ENCODE data around the gene MFAP4. TPM values are rescaled to one million over a fixed set of nuclear protein-coding genes. Genes with fewer than 3 reads are reported as not detected.

MFAP4 gene
- total and polyA plus RNA-seq, 2 donors (not counting 1 experiment from before 2014, with no cell fraction given): not detected

DNA sequence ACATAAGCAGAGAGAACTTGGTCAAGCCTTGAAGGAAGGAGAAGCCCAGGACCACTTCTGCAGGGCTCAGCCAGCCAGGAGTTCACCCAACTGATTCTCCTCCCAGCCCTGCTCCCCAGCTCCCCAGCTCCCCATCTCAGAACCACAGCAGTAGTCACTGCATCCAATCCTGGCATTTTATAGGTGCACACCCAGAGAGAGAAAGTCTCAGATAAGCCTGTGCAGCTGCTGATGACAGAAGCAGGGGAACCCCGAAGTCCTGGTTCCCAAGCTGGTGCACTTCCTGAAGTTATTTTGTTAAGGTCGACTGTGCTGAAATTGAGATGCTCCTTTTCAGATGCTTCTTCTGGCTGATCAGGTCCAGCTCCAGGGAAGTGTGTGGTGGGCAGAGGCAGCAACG, 30.6 kb upstream of the MFAP4 start:
- Mint-ChIP-seq H3K4me3 (no peak overlapping the region), H3K27me3 (peaks cover 18% of the 10 kb centered on the region), H3K27ac (no peak overlapping the region), H3K9me3 (ENCODE audit: insufficient read depth) (no peaks in the 10 kb centered on the region), H3K4me1 (peaks cover 5% of the 10 kb centered on the region)
- no peak for ATAC-seq (ENCODE audit: low read depth)
- H4K20me1 ChIP-seq (ENCODE audit: control insufficient read depth, insufficient read depth, low read length, poor library complexity, severe bottlenecking): no peaks in the 10 kb centered on the region
- no peak overlapping the region for H3K4me2 ChIP-seq (replicated peaks; ENCODE audit: low read depth, low read length, poor library complexity, severe bottlenecking)
- no peaks in the 10 kb centered on the region for H3K79me2 ChIP-seq (ENCODE audit: control insufficient read depth, insufficient read depth, low read length)
- no peaks in the 10 kb centered on the region for H3K9me3 ChIP-seq (ENCODE audit: control extremely low read depth in 1 of 3, control insufficient read depth in 2 of 3, insufficient read depth in 1 of 3, low read length in 2 of 3)
- no peak overlapping the region for H3K4me3 ChIP-seq (ENCODE audit: control extremely low read depth in 1 of 5, extremely low read depth in 1 of 5, insufficient read depth in 1 of 5, low read depth in 2 of 5, low read length in 4 of 5)
- WGBS (ENCODE audit: insufficient coverage): 63% methylated on average over 3 of the region's 3 CpGs
- H3K36me3 ChIP-seq (replicated peaks in 1 of 2; ENCODE audit: control extremely low read depth in 1 of 2, control insufficient read depth in 1 of 2, extremely low read depth in 1 of 2, insufficient read depth in 2 of 2, low read length in 1 of 2): no peaks in the 10 kb centered on the region
- H3K27me3 ChIP-seq (replicated peaks in 1 of 4; ENCODE audit: control extremely low read depth in 1 of 4, control insufficient read depth in 3 of 4, insufficient read depth in 4 of 4, low read length in 3 of 4): peaks cover 0 to 11% (median 0%) of the 10 kb centered on the region in 4 experiments
- H2AFZ ChIP-seq (ENCODE audit: insufficient read depth, low read depth, low read length, poor library complexity, severe bottlenecking): no peak overlapping the region
- intact Hi-C loops (cut with micrococcal nuclease): no loop called here
- CTCF ChIA-PET: no interaction called here
- POLR2A ChIA-PET: no interaction called here
- no peak overlapping the region for H3K27ac ChIP-seq (ENCODE audit: low read length in 2 of 2)
- TF ChIP-seq, protein P1, sequence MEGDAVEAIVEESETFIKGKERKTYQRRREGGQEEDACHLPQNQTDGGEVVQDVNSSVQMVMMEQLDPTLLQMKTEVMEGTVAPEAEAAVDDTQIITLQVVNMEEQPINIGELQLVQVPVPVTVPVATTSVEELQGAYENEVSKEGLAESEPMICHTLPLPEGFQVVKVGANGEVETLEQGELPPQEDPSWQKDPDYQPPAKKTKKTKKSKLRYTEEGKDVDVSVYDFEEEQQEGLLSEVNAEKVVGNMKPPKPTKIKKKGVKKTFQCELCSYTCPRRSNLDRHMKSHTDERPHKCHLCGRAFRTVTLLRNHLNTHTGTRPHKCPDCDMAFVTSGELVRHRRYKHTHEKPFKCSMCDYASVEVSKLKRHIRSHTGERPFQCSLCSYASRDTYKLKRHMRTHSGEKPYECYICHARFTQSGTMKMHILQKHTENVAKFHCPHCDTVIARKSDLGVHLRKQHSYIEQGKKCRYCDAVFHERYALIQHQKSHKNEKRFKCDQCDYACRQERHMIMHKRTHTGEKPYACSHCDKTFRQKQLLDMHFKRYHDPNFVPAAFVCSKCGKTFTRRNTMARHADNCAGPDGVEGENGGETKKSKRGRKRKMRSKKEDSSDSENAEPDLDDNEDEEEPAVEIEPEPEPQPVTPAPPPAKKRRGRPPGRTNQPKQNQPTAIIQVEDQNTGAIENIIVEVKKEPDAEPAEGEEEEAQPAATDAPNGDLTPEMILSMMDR (IDR thresholded peaks at IDR 0.05): no peak
- TF ChIP-seq EZH2 (IDR thresholded peaks at IDR 0.05; ENCODE audit: borderline replicate concordance, insufficient read depth, low read depth, low read length, poor library complexity, severe bottlenecking): no peak
- DNase-seq: no peak
- no peaks in the 10 kb centered on the region for H3K4me1 ChIP-seq (ENCODE audit: control insufficient read depth in 2 of 2, insufficient read depth in 2 of 2, low read length in 2 of 2)
- H3K9ac ChIP-seq (ENCODE audit: low read length): no peak overlapping the region

DNA sequence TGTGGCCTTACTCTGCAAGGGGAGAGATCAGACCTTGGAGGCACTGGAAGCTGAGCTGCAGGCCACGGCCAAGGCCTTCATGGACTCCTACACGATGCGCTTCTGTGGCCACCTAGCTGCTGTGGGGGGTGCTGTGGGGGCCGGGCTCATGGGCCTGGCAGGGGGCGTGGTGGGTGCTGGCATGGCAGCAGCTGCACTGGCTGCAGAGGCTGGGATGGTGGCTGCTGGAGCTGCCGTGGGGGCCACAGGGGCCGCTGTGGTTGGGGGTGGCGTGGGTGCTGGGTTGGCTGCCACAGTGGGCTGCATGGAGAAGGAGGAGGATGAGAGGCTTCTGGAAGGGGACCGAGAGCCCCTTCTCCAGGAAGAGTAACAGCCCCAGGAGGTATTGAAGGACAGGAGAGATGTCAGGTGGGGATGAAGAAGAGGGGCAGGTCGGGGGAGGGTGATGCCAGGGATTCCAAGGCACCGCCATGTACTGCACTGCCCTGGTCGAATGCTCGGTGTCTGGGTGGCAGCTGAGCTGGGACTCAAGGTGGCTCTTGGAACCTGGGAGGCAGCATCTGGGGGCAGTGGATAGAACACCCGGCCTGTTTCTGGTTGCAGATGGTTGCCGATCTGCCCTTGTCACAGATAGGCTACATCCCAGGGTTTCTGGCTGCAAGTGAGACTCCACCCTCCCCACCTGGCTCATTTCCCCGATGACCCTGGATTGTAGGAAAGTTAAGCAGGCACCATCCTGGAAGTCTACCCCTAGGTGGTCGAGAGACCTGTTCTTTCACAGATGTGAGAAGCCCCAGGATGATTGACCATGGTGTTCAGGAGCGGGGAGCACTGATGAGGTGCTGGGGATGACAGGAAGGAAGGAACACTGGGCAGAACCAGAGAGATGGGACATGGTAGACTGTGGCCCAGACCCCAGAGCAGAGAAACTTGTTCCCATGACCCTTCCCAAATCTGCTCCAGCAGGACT, 29.1 kb upstream of the MFAP4 start:
- Mint-ChIP-seq H3K4me3 (no peak overlapping the region), H3K27ac (no peak overlapping the region), H3K9me3 (ENCODE audit: insufficient read depth) (no peaks in the 10 kb centered on the region), H3K4me1 (peaks cover 5% of the 10 kb centered on the region), H3K27me3 (peaks cover 12% of the 10 kb centered on the region)
- no peaks in the 10 kb centered on the region for H3K79me2 ChIP-seq (ENCODE audit: control insufficient read depth, insufficient read depth, low read length)
- DNase-seq: no peak
- H2AFZ ChIP-seq (ENCODE audit: insufficient read depth, low read depth, low read length, poor library complexity, severe bottlenecking): no peak overlapping the region
- 92% methylated on average over 17 of the region's 18 CpGs for WGBS (ENCODE audit: insufficient coverage)
- peaks cover 0 to 7% (median 0%) of the 10 kb centered on the region in 4 experiments for H3K27me3 ChIP-seq (replicated peaks in 1 of 4; ENCODE audit: control extremely low read depth in 1 of 4, control insufficient read depth in 3 of 4, insufficient read depth in 4 of 4, low read length in 3 of 4)
- no peak overlapping the region for H3K4me2 ChIP-seq (replicated peaks; ENCODE audit: low read depth, low read length, poor library complexity, severe bottlenecking)
- intact Hi-C loops (cut with micrococcal nuclease): no loop called here
- TF ChIP-seq EZH2 (IDR thresholded peaks at IDR 0.05; ENCODE audit: borderline replicate concordance, insufficient read depth, low read depth, low read length, poor library complexity, severe bottlenecking): no peak
- TF ChIP-seq, protein P1 (IDR thresholded peaks at IDR 0.05): no peak
- no peaks in the 10 kb centered on the region for H3K36me3 ChIP-seq (replicated peaks in 1 of 2; ENCODE audit: control extremely low read depth in 1 of 2, control insufficient read depth in 1 of 2, extremely low read depth in 1 of 2, insufficient read depth in 2 of 2, low read length in 1 of 2)
- no peak overlapping the region for H3K27ac ChIP-seq (ENCODE audit: low read length in 2 of 2)
- H3K4me3 ChIP-seq (ENCODE audit: control extremely low read depth in 1 of 5, extremely low read depth in 1 of 5, insufficient read depth in 1 of 5, low read depth in 2 of 5, low read length in 4 of 5): no peak overlapping the region
- no peak overlapping the region for H3K9ac ChIP-seq (ENCODE audit: low read length)
- H3K4me1 ChIP-seq (ENCODE audit: control insufficient read depth in 2 of 2, insufficient read depth in 2 of 2, low read length in 2 of 2): no peaks in the 10 kb centered on the region
- no peaks in the 10 kb centered on the region for H4K20me1 ChIP-seq (ENCODE audit: control insufficient read depth, insufficient read depth, low read length, poor library complexity, severe bottlenecking)
- POLR2A ChIA-PET: no interaction called here
- ATAC-seq (ENCODE audit: low read depth): no peak
- H3K9me3 ChIP-seq (ENCODE audit: control extremely low read depth in 1 of 3, control insufficient read depth in 2 of 3, insufficient read depth in 1 of 3, low read length in 2 of 3): no peaks in the 10 kb centered on the region
- CTCF ChIA-PET: no interaction called here
